OCI-LY3 (cell line): Measurements from ENCODE around the gene TUBGCP2.

ENCODE experiments used
- EZH2phosphoT487 ChIP-seq: fragments of 200-600 bp; shearing (Covaris generic); IDR thresholded peaks from 2 replicates; pipeline ENCODE4 v1.6.1; 2018; ENCODE audit warnings: antibody characterized with exemption, mixed run types, low read depth
- TF ChIP-seq, protein P1 (sequence below): fragments of 200-600, 300-600 bp; sonication (generic); IDR thresholded peaks from 2 replicates; pipeline ENCODE4 v1.5.1; 2014; ENCODE audit warnings: antibody characterized with exemption, low read length, low read depth

GRCh38 chr10:133310399-133310755 is 1.7 kb upstream of the TUBGCP2 start:
- TF ChIP-seq, protein P1, sequence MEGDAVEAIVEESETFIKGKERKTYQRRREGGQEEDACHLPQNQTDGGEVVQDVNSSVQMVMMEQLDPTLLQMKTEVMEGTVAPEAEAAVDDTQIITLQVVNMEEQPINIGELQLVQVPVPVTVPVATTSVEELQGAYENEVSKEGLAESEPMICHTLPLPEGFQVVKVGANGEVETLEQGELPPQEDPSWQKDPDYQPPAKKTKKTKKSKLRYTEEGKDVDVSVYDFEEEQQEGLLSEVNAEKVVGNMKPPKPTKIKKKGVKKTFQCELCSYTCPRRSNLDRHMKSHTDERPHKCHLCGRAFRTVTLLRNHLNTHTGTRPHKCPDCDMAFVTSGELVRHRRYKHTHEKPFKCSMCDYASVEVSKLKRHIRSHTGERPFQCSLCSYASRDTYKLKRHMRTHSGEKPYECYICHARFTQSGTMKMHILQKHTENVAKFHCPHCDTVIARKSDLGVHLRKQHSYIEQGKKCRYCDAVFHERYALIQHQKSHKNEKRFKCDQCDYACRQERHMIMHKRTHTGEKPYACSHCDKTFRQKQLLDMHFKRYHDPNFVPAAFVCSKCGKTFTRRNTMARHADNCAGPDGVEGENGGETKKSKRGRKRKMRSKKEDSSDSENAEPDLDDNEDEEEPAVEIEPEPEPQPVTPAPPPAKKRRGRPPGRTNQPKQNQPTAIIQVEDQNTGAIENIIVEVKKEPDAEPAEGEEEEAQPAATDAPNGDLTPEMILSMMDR, result no peak
- TF ChIP-seq EZH2phosphoT487, result no peak
